ENCODE results near the gene TM7SF3. TPM values are rescaled to one million over a fixed set of nuclear protein-coding genes. Genes with fewer than 3 reads are reported as not detected.

Gene TM7SF3
- total and polyA plus RNA-seq, 2 donors (not counting 1 experiment from before 2014, with no cell fraction given) = 85.3 to 156 TPM

GRCh38 chr12:27006797-27007467 lies 7.3 kb downstream of the TM7SF3 start:
- no peaks in the 10 kb centered on the region for H3K27me3 ChIP-seq (ENCODE audit: control insufficient read depth, insufficient read depth, low read length)
- H3K9me3 ChIP-seq (ENCODE audit: control insufficient read depth, insufficient read depth, low read depth, low read length) = no peaks in the 10 kb centered on the region
- no peak overlapping the region for H3K4me2 ChIP-seq (ENCODE audit: extremely low read depth, insufficient read depth, low read length)
- no peak overlapping the region for H2AFZ ChIP-seq (ENCODE audit: low read length)
- H3K36me3 ChIP-seq (ENCODE audit: control insufficient read depth, insufficient read depth, low read length) = no peaks in the 10 kb centered on the region
- no peak overlapping the region for H3K4me3 ChIP-seq (replicated peaks in 1 of 4; ENCODE audit: control extremely low read depth in 1 of 4, insufficient read depth in 1 of 4, low read depth in 3 of 4, low read length in 4 of 4)
- no peak overlapping the region for H3K9ac ChIP-seq (ENCODE audit: insufficient read depth, low read length)
- H3K4me1 ChIP-seq (ENCODE audit: control insufficient read depth, extremely low read depth, insufficient read depth, low read length) = peaks cover 2% of the 10 kb centered on the region
- TF ChIP-seq CTCF (conservative IDR thresholded peaks at IDR 0.05 in 1 of 2, IDR thresholded peaks at IDR 0.05 in 1 of 2; ENCODE audit: low read depth in 1 of 2, low read length in 2 of 2) (no peak), EZH2 (IDR thresholded peaks at IDR 0.05; ENCODE audit: low read length, missing control alignments) (no peak)
- no peak overlapping the region for H3K27ac ChIP-seq (ENCODE audit: insufficient read depth, low read length)
- no peak for DNase-seq (ENCODE audit: low read depth in 2 of 2)
- H4K20me1 ChIP-seq (ENCODE audit: control insufficient read depth, extremely low read depth, insufficient read depth, low read length) = no peaks in the 10 kb centered on the region
- peaks cover 2% of the 10 kb centered on the region for H3K79me2 ChIP-seq (ENCODE audit: control insufficient read depth, insufficient read depth, low read length)

GRCh38 chr12:27005495-27005894 lies 8.7 kb downstream of the TM7SF3 start:
- TF ChIP-seq EZH2 (IDR thresholded peaks at IDR 0.05; ENCODE audit: low read length, missing control alignments) = no peak
- no peak for TF ChIP-seq CTCF (conservative IDR thresholded peaks at IDR 0.05 in 1 of 2, IDR thresholded peaks at IDR 0.05 in 1 of 2; ENCODE audit: low read depth in 1 of 2, low read length in 2 of 2)
- no peak for DNase-seq (ENCODE audit: low read depth in 2 of 2)
- Histone ChIP-seq H3K4me2 (ENCODE audit: extremely low read depth, insufficient read depth, low read length) (no peak overlapping the region), H3K4me1 (ENCODE audit: control insufficient read depth, extremely low read depth, insufficient read depth, low read length) (peaks cover 2% of the 10 kb centered on the region), H3K27ac (ENCODE audit: insufficient read depth, low read length) (no peak overlapping the region), H3K27me3 (ENCODE audit: control insufficient read depth, insufficient read depth, low read length) (no peaks in the 10 kb centered on the region), H3K36me3 (ENCODE audit: control insufficient read depth, insufficient read depth, low read length) (no peaks in the 10 kb centered on the region), H3K4me3 (replicated peaks in 1 of 4; ENCODE audit: control extremely low read depth in 1 of 4, insufficient read depth in 1 of 4, low read depth in 3 of 4, low read length in 4 of 4) (no peak overlapping the region), H2AFZ (ENCODE audit: low read length) (no peak overlapping the region), H3K79me2 (ENCODE audit: control insufficient read depth, insufficient read depth, low read length) (no peaks in the 10 kb centered on the region), H3K9me3 (ENCODE audit: control insufficient read depth, insufficient read depth, low read depth, low read length) (no peaks in the 10 kb centered on the region), H4K20me1 (ENCODE audit: control insufficient read depth, extremely low read depth, insufficient read depth, low read length) (no peaks in the 10 kb centered on the region), H3K9ac (ENCODE audit: insufficient read depth, low read length) (no peak overlapping the region)

- Histone ChIP-seq H3K4me1 (ENCODE audit: control insufficient read depth, extremely low read depth, insufficient read depth, low read length) (no peaks in the 10 kb centered on the region), H4K20me1 (ENCODE audit: control insufficient read depth, extremely low read depth, insufficient read depth, low read length) (no peaks in the 10 kb centered on the region)
- no peak for TF ChIP-seq EZH2 (IDR thresholded peaks at IDR 0.05; ENCODE audit: low read length, missing control alignments)
These were observed 10.5 kb downstream of the TM7SF3 start for GRCh38 chr12:27003421-27004381.

More at GRCh38 chr12:27003421-27004381, 10.5 kb downstream of the TM7SF3 start:
- Histone ChIP-seq H3K79me2 (ENCODE audit: control insufficient read depth, insufficient read depth, low read length) (no peaks in the 10 kb centered on the region), H3K36me3 (ENCODE audit: control insufficient read depth, insufficient read depth, low read length) (no peaks in the 10 kb centered on the region), H3K4me3 (replicated peaks in 1 of 4; ENCODE audit: control extremely low read depth in 1 of 4, insufficient read depth in 1 of 4, low read depth in 3 of 4, low read length in 4 of 4) (no peak overlapping the region), H3K27me3 (ENCODE audit: control insufficient read depth, insufficient read depth, low read length) (no peaks in the 10 kb centered on the region), H3K9ac (ENCODE audit: insufficient read depth, low read length) (no peak overlapping the region), H3K4me2 (ENCODE audit: extremely low read depth, insufficient read depth, low read length) (no peak overlapping the region), H3K9me3 (ENCODE audit: control insufficient read depth, insufficient read depth, low read depth, low read length) (no peaks in the 10 kb centered on the region), H2AFZ (ENCODE audit: low read length) (no peak overlapping the region), H3K27ac (ENCODE audit: insufficient read depth, low read length) (no peak overlapping the region)
- DNase-seq (ENCODE audit: low read depth in 2 of 2) = no peak

All from fibroblast of lung (primary cell).